Measurements from ENCODE around the gene DSCAML1.

Gene DSCAML1

DNA sequence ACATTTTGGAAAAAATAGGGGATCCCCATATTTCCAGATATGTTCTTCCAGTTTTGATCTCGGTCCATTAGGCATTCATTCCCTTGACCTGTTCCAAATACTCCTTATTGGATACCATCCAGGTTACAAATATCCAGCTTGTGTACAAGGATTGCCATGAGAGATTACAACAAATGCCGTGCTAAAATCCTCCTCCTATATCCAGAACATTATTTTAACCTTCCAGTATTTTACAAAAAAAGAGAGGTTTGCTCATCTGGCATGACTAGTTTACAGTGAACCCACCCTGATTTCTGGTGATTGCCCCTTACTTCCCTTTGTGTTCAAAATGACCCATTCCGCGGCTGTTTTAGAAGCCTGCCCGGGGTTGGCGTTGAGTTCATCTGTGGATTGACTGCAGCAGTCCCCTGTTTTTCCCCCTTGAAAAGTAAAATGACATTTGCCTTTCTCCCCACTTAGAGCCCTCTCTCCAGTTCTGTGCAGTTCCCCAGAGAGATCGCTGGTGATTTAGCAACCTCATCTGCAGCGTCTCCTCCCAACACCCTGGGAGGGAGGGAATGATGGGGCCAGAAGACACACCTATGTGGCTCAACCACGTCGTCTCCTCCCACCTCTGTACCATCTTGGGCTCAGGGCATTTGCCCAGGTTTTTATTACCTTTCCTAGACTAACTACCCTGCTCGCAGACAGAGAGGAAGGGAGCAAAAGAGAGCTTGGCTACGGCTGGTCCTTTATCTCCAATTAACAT, 73.6 kb downstream of the DSCAML1 start:
- no peak for DNase-seq

DNA sequence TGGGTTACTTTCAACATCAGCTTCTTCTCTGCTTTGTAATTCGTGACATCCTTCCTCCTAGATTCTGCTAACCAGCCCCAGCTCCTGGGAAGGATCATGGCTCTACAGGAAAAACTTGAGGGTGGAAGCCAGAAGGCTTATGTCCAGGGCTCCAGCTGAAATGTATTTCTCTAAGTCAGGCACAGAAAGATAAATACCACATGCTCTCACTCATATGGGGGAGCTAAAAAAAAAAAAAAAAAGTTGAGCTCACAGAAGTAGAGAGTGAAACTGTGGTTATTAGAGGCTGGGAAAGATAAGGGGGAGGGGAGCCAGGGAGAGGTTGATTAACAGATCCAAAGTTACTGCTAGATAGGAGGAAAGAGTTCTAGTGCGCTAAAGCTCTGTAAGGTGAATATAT, 74.9 kb downstream of the DSCAML1 start:
- DNase-seq: no peak

DNA sequence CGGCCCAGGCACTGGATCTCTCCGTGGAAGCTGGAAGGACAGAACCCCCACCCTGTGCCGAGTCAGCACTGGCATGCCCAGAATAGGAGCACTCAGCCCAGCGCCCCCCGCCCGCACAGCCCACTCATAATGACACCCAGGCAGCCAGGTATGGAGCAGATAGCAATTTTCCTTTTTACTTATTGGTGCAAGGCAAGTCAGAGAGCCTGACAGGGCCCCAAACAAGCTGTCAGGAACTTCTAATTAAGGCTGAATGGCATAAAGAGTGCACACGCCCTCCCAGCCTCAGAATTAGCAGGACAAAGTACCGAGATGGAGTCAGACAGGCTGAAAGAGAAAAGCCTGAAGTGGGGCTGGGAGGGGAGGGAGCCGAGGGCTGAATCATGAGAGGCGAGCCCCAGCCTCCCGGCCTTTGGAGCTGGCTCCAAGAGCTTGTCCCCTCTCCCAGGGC, 76.9 kb downstream of the DSCAML1 start:
- DNase-seq: no peak

DNA sequence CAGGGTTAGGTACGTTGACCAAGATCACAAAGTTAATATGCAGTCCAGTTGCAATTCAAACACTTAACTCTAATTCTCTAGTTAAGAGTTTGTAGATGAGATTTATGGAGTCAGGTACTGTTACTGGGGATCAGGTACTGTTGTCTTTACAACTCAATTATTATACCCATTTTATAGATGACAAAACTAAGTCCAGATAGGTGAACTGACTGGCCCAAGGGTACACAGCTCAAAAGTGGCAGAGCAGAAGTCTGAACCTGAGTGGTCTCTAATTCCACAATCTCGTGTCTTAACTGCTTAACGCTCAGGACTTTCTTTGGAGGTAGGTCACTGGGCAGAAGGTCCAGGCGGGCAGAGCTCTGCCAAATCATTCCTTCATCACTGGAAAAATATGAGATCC, 77.5 kb downstream of the DSCAML1 start:
- no peak for DNase-seq

DNA sequence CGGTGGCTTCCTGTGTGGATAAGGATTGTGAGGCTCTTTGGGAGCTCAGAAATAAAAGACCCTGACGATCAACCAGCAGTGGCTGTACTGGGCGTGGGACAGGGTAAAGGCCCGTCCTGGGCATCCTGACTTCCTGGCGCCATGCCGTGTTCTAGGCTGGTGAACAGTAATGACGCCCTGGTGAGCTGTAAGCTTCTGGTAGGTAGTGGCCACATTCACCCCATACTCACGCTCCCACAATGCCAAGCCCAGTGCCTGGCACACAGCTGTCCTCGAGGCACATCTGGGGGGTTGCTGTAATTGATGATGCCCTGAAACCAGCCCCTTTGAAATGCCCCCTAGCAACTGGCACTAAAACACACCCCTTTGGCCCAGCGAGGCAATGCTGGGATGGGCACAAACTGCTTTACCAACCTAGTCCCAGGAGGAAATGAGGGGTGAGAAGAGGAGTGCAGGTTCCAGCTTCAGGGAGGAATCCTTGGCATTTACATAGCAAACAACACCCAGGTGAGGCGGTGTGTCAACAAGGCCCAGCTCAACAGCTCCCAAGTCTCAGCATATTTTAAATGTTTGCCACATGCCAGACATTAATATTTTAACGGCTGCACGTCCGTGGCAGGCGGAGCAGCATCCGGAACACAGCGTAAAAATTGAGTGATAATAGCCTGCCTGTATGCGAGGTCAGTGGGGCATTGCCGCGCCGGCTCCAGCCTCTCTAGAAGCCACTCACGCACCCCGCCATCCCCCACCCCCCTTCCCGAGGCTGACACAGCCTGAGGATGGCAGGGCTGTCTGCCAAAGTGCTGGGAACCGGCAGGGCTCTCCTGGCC, 79.3 kb downstream of the DSCAML1 start:
- DNase-seq: no peak

DNA sequence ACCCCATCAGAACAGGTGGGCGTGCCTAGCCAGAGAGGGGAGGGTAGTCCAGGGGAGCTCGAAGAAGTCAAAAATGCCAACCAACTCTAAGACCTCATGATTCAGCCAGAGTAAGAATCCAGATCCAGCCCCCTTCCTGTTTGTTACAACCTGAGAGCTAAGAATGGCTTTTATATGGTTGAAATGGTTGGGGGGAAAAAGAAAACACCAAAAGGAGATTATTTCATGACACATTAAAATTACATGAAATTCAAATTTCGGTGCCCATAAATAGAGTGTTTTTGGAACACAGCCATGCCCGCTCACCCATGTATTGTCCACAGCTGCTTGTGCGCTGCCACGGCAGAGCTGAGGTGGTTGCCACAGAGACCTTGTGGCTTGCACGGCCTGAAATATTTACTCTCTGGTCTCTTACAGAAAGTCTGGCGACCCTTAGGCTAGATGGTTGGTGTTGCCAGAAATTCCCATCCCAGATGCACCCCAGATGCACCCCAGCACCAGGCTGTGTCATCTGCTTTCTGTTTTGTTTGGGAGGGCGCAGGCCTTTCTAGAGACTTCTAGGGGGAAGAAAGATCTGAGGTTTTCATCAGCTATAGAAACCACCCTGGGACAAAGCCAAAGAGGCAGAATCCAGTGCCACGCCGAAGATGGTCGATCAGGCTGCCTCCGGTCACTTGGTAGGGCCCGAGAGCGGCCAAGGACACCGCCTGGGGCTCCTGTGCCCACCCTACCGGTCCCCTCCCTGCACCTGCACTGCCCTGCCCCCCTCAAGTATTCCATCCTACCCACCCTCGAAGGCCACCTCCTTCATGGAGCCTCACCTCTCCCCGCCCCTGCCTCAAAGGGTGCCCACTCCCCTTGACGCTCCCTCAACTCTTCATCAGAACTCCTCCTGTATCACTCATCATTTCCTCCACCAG, 80.2 kb downstream of the DSCAML1 start:
- no peak for DNase-seq

DNA sequence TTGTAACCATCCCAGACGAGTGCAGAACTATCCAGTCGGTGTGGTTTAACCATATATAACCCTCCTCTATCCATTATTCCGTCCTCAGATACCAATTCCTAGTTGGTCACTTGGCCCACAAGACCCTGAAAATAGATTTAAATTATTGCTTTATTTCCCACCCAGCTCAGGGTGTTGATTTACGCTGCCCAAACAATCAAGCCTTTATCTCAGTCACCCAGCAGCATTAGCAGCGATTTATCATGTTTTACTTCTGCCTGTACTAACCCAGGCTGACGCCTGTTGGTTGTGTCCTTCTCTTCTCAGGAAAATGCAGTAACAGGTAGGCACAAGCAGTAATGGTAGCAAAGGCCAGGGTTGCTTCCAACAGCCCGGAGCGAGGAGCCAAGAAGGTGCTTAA, 81.2 kb downstream of the DSCAML1 start:
- DNase-seq: no peak

DNA sequence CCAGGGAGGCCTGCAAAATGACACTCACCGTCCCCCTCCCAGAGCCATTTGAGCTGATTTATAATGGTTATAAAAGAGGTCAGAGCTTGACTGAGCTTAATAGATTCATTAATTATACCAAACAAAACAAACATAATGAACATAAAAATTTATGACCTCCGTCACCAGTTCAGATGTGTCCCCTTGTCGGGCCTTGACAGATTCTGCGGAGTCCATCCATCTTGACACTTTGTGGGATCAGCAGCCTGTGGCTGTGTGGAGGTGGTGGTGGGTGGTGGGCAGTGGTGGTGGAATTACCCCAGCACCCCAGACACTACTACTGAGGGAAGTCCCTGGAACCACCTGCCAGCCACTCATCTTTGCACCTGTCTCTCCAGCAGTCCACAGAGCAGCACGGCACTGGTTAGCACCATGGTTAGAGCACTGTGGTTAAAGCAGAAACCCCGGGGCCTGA, 83.5 kb downstream of the DSCAML1 start:
- no peak for DNase-seq

DNA sequence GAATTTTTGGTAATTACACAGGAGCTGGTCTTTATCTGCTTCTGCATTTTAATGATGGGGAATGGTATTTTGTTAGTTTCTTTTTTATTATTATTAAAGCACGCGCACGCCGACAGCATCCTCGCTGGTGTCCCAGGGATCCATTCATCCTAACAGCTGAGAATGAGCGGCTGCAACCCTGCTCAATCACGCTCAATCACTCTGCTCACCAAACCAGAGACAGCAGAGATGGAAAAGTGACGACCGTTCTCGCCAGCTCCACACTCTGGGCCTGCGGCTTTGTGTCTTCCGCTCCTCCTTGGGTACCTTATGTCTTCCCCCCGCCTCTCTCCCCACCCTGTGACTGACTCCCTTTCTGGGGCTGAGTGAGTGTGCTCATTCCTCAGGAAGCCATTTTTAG, 84.5 kb downstream of the DSCAML1 start:
- no peak for DNase-seq

DNA sequence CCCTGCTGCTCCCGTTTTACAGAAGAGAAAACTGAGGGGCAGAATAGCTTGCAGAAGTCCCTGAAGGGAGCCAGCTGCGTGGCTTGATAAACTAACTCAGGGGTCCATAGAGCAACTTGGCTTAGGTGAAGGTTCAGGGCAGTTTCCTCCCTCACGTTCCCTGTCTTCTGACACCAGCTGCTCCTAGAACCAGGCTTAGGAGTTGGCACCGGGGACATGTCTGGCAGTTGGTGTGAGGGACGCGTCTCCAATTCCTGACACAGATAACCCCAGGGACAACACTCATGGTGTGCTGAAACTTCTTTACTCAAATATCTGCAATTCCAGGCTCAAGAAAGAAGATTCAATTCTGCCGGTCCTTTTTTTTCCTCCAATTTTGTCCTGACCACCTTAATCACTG, 85.7 kb downstream of the DSCAML1 start:
- DNase-seq: no peak

DNA sequence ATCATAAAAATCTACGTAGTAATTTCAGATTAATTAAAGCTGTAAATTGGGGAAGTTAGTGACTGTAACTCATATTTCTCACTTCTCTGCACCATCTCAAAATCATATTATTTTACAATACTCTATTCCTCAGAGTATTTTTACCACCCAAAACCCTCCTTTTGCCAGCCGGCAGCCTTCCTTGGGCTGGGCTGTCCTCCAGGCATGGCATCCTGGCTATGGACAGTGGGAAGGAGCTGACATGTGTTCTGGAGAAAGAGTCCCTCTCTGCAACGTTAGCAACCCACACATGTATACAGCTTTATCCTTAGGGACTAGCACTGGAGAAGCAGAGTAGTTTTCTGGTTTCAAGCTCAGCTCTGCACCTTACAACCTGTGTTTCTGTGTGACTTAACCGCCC, 86.8 kb downstream of the DSCAML1 start:
- no peak for DNase-seq

DNA sequence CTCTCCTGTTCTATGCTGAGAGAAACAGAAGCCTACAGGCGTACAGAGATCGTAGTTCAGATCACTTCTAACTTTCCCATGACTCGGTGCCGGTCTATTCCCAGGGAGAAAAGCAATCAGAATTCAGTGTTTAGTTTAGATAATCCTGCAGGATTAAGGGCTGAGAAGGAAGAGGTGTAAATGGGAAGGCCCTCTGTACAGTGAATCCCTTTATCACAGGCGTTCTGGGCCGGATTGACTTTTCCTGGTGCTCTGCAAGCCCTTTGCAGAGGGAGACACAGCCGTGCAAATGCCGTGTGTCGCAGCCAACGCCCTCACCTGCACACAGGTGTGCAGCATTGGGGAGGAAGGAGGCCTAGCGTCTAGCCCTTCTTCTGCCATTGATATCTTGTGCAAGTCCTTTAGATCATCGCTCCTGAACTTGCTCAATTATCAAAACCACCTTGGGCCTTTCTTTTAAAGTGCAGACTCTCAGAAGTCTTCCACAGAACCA, 90.6 kb downstream of the DSCAML1 start:
- DNase-seq: no peak

DNA sequence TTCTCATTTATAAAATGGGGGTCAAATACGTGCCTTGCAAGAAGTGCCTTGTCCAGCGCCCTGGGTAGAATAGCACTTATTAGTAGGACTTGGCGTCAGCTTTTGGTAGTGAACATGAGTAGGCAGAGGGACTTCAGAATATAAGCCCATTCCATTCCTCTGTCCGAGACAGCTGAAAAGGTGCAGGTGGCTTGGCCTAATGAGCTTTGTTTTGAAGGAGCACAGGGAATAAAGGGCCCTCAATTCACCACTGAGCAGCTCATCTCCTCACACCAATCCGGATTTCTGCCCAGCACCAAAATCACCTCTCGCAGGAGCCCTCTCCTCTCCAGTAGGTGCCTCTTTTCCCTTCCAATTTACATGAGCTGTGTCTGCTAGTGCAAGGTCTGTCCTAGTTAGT, 91.2 kb downstream of the DSCAML1 start:
- DNase-seq: no peak

DNA sequence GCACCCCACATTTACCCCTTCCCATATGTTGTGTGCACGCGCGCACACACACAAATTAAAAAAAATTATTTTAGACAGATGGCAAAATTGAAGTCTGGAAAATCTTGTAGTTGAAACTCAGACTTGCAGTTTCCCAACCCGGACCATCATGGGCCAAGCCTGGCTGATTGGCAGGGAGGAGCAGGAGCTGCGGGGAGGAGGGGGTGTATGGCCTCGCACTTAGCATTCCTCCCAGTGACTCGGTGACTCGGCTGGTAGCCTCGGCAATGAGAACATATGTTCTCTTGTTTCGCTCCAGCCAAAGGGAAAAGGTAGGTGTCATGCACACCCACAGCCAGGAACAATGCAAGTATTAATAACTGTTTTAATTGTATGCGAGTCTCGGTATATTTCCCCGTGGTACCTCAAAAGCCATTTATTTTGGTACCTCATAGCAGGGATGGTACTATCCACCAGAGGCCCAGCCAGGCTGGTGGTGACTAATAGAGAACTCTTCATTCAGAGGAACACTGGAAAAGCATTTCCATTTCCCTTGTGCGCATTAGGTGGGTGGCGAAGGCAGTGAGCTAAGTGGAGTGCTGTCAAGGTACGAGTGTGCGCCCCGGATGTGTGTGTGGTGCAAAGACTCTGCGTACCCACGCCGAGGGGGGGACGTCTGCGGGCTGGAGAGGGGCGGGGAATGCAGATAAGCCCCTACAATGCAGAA, 92.5 kb downstream of the DSCAML1 start:
- no peak for DNase-seq

DNA sequence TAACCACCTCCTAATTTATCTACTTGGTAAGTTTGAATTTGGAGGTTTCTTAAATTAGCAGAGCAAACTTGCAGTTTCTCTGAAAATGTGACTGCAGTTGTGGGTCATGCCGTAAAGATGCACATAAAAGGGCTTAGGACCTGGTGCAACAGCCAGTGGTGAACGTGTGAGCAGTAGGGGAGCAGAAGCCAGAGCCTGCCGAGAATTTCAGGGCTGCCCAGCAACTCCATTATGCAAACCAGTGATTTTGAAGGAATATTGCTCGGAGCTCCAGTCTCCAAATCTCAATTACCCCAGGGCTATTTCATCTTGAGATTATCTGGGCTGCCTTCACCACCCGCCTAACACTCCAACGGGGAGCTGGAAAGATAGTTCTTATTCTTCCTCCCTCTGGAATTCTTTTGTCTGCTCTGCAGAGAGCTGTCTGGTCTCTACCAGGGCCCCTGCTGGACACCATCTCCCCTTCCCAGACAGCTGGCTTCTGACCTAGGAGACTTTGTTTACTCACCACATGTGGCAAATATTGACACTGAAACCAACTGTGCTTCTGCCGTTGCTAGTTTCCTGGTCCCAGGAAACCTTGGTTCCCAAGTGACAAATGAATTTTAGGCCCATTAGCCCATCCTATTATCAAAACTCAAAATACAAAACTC, 93.9 kb downstream of the DSCAML1 start:
- DNase-seq: no peak

DNA sequence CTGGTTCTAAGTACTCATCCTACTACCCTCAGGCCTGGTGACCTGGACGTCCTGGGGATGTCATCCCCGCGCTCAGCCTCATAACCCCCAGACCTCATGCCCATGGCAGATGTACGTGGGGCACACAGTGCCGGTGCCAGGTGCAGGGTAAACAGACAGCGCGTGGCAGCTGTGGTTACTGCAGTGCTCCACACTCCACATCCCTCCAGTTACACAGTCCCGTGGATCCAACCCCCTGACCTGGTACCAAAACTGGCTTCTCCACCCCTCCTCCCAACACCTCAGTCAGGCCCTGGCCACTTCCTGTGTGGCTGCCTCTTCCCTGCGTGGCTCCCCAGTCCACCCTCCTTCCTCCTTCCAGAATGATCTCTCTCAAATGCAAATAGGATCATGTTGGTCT, 95.2 kb downstream of the DSCAML1 start:
- no peak for DNase-seq

DNA sequence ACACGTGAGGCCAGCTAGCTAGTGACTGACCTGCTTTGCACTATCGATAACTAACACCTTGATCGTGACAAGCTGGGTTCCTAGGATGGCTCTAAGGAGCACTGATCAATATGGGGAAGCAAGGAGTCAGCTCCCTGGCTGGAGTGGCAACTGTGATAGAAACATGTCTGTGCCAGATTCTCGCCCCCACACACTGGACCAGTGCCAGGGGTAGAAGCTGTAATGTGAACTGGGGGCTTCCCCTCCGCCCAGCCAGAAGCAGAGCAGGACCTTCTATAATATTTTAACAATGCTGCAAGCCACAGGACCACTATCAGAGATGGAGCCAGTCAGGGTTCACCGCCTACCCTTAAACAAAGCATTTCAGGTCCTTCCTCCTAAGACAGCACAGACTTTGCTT, 96.5 kb downstream of the DSCAML1 start:
- no peak for DNase-seq

DNA sequence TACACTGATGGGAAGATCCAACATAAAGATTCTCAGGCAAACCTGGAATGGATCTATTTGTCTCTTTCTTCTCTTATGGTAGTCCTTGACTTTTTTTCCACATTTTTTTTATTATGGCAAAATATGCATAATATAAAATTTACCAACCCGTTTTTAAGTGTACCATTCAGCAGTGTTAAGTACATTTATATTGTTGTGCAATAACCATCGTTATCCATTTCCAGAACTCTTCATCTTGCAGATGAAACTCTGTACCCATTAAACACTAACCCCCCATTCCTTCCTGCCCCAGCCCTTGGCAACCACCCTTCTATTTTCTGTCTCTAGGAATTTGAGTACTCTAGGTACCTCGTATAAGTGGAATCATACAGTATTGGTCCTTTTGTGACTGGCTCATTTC, 99.7 kb downstream of the DSCAML1 start:
- no peak for DNase-seq

DNA sequence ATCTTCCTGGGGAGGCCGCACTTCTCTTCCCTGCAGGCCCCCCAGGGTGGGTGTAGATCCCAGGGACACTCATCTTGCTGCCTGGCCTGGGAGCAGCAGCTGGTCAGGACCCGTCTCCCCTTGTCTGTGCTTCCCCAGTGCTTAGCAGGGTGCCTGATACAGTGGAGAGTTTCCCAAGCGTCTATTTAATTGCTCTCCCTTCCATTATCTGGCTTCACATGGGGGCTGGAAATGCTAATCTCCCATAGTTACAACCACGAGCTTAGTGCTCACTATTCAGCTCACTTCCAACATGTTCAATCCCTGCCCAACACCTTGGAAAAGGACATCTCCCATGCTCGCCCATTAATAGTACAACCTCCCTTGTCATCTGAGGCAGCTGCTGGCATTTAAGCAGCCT, 100.5 kb downstream of the DSCAML1 start:
- no peak for DNase-seq

DNA sequence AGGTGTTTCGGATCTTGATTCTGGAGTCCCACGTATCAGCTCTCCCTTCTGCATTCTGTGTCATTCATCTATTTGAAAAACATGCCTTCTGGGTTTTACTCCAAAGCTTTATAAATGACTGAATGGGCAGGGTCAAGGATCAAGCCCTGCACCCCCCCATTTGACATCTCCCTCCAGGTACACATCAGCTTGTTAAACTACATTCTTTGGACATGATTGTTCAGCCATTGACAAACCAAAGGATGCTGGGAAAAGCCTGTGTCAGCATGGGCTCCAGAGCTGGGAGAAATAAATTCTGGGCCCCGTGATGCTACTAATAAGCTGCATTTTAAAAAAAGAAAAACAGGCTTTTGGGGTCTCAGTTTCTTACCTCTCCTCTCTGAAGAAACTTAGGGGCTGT, 103.7 kb downstream of the DSCAML1 start:
- no peak for DNase-seq

DNA sequence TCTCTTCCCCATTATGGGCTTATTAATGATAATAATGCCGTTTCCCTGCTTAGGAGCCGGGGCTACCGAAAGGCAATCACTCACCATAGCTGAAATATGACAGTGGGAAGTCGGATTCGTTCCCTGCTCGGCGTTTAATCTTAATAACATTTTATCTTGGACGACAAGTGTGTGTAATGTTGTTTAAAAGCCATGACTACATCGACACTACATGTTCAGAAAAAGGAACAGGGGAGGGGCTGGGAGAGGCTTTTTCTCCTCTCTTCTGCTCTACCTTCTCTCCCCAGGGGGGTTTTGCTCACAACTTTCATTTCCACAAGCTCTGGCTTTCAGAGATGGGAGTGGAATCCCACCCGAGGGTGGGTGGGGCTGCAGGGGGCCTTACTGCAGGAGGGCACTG, 105.5 kb downstream of the DSCAML1 start:
- no peak for DNase-seq

DNA sequence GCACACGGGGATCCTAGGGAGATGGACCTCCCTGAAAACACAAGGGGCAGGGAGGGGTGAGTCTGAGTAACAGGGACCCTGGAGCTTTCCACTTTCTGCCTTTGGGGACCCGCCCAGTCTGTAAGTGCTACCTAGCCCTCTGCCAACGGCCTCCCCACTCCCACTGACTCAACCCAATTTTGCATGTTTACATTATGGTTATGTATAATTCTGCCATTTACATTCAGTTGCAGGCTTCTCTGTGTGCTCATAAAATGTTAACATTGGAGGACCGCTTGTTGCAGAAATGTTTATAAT, 105.8 kb downstream of the DSCAML1 start:
- DNase-seq: no peak

All from activated T-cell treated with anti-CD3 and anti-CD28 coated beads, Interleukin-2, amount 50 U/mL, for 48 hours (primary cell).